GM12892 (cell line): Measurements from ENCODE around the gene ARPC4.

ENCODE experiments used
- POLR2A ChIP-seq: IDR thresholded peaks from 2 replicates; pipeline ENCODE4 v1.6.1; 2011; ENCODE audit warnings: low read depth, low read length, control low read depth
- POLR2AphosphoS5 ChIP-seq: IDR thresholded peaks from 2 replicates; pipeline ENCODE4 v1.6.1; 2011; ENCODE audit warnings: low read depth, low read length, control low read depth
- TAF1 ChIP-seq: IDR thresholded peaks from 2 replicates; pipeline ENCODE4 v1.6.1; 2011; ENCODE audit warnings: low read depth, mild to moderate bottlenecking, control low read depth, low read length, borderline replicate concordance

DNA sequence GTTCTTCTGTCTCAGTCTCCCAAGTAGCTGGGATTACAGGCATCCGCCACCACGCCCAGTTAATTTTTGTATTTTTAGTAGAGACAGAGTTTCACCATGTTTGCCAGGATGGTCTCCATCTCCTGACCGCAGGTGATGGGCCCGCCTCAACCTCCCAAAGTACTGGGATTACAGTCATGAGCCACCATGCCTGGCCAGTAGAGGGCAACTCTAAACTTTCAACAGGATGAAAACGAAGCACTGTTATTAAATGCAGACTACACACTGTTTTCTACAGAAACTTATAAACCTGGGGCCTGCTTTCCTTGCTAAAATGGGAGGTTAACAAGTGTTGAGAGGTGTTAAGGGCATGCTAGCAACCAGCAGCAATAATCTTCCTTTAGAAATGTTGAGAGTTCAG, 7.6 kb downstream of the ARPC4 start:
- TF ChIP-seq POLR2AphosphoS5, result no peak
- no peak for TF ChIP-seq POLR2A
- TF ChIP-seq TAF1, result no peak
